Activated naive CD4-positive, alpha-beta T cell treated with anti-CD3 and anti-CD28 coated beads, Interleukin-2, amount 10 ng/mL, durations not matched to agents 7 days and 5 days (primary cell): Measurements from ENCODE around the gene MRPL36.

ENCODE experiments used
- CTCF ChIA-PET: fragments of 350-600 bp; sonication (Branson Sonifier 250); formaldehyde crosslinking; loops from one replicate; lab custom pipeline; 2021; ENCODE audit warnings: antibody characterized with exemption; lab: Charles Lee
- DNase-seq: peaks from one replicate; pipeline ENCODE4 v3.0.0-alpha.2; 2020
- H3K27ac Mint-ChIP-seq: one replicate; pipeline ENCODE4 v1.8.0; 2021; ENCODE audit warnings: mild to moderate bottlenecking, moderate library complexity, mixed read lengths
- H3K27me3 Mint-ChIP-seq: one replicate; pipeline ENCODE4 v1.8.0; 2021; ENCODE audit warnings: mild to moderate bottlenecking, mixed read lengths
- H3K36me3 Mint-ChIP-seq: one replicate; pipeline ENCODE4 v1.8.0; 2021; ENCODE audit warnings: mixed read lengths
- H3K4me1 Mint-ChIP-seq: one replicate; pipeline ENCODE4 v1.8.0; 2021; ENCODE audit warnings: mixed read lengths
- H3K4me3 Mint-ChIP-seq: one replicate; pipeline ENCODE4 v1.8.0; 2021; ENCODE audit warnings: mild to moderate bottlenecking, moderate library complexity, mixed read lengths
- H3K9me3 Mint-ChIP-seq: one replicate; pipeline ENCODE4 v1.8.0; 2021; ENCODE audit warnings: mixed read lengths

MRPL36 gene

DNA sequence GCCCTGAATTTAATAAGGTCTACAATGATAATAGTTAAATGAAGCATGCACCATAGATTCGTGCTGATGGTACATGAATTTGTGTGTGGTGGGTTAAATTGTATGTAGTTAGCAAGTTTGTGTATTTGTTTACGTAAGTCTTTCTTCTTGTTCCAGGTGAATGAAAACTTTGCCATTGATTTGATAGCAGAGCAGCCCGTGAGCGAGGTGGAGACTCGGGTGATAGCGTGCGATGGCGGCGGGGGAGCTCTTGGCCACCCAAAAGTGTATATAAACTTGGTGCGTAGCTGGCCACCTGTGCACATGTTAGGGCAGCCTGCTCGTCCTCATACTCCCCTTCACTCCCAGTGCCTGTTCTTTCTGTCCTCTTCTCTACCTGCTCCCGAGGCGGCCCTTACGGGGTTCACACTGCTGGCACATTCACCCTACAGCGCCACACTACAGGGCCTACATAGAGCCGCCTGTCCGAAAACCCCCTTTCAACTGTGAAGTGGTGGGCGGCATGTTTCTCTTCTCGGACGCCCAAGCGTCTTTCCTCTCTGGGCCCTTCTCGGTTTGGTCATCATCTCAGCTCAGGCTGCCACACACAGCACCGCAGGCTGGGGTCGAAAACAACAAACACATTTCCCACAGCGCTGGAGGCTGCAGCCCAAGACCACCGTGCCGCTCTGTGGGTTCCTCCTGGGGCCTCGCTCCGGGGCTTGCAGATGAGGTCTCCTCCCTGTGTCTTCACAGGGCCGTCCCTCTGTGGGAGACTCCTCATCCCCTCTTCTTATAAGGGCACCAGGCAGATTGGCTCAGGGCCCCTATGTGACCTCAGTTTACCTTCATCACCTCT is 14.8 kb upstream of the MRPL36 start:
- H3K27me3 Mint-ChIP-seq, result no peaks in the 10 kb centered on the region
- no peak for DNase-seq
- no peak overlapping the region for H3K4me3 Mint-ChIP-seq
- no peak overlapping the region for H3K27ac Mint-ChIP-seq
- H3K9me3 Mint-ChIP-seq, result no peaks in the 10 kb centered on the region
- no peaks in the 10 kb centered on the region for H3K4me1 Mint-ChIP-seq
- CTCF ChIA-PET, result no interaction called here
- peaks cover 54% of the 10 kb centered on the region for H3K36me3 Mint-ChIP-seq

DNA sequence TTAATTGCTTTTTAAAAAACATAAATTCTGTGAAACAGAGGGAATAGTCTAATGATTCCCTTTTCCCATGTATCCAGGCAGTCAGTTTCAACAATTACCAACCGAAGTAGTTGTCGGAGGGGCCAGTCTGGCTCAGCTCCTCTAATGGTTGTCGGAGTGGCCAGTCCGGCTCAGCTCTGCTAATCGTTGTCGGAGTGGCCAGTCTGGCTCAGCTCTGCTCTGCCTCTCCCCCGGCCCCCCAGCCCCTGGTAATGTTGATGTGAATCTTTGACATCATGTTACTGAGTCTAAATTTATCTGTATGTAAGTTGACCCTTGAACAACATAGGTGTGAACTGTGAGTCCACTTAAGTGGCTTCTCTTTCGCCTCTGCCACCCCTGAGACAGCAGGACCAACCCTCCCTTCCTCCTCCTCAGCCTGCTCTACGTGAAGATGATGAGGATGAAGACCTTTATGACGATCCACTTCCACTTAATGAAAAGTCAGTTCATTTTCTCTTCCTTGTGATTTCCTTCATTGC is 11.0 kb upstream of the MRPL36 start:
- DNase-seq, result no peak
- Mint-ChIP-seq H3K27ac (no peak overlapping the region), H3K36me3 (peaks cover 60% of the 10 kb centered on the region), H3K4me3 (no peak overlapping the region), H3K27me3 (no peaks in the 10 kb centered on the region), H3K9me3 (no peaks in the 10 kb centered on the region), H3K4me1 (peaks cover 5% of the 10 kb centered on the region)
- CTCF ChIA-PET, result no interaction called here

DNA sequence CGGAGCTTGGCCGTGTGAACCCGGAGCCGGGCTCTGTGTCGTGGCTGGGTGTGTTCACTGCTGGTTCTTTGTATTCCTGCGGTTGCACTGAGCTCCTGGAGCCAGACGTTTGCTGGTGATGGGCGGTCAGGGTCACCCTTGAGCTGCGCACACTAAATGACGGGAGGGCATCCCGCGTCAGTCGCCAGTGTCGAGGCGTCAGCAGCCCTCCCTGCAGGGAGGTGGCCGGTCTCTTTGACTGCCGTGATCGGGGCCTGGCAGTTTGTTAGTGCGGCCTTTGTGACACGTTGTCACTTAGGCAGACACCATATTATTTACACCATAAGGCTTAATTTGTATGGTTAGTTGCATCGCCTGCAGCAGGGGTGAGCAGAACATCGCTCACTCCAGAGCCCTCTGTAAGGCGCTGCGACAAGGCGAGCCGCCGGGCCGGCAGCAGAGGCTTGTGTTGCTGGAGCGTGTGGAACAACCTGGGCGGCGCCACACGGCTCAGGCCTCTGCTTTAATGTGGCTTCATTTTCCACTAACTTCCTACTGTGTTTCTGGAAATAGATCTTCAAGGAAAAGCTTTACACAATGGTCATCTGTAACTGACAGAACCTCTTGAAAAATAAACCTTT is 9.9 kb upstream of the MRPL36 start:
- Mint-ChIP-seq H3K9me3 (no peaks in the 10 kb centered on the region), H3K27me3 (no peaks in the 10 kb centered on the region), H3K27ac (no peak overlapping the region), H3K4me3 (no peak overlapping the region), H3K4me1 (peaks cover 5% of the 10 kb centered on the region), H3K36me3 (peaks cover 58% of the 10 kb centered on the region)
- CTCF ChIA-PET, result no interaction called here
- no peak for DNase-seq

DNA sequence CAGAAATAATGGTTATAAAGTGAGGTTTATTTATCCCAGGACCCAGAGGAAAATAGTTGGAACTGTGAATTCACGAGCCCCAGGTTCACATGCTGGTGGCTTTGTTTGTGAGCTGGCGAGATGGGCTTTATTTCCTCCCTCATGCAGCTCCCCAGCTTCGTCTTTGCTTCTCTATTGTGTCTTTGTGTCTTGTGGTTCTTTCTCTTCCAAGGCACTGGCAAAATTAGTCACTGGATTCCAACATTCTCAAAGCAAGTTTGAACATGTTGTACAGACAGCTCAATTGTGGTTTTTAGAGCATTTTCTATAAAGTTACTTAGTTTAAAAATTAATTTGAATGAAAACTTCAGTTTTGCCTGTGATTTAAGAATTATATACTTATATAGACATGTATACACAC is 8.8 kb upstream of the MRPL36 start:
- Mint-ChIP-seq H3K4me1 (peaks cover 13% of the 10 kb centered on the region), H3K27ac (no peak overlapping the region), H3K36me3 (peaks cover 59% of the 10 kb centered on the region), H3K9me3 (no peaks in the 10 kb centered on the region), H3K4me3 (no peak overlapping the region), H3K27me3 (no peaks in the 10 kb centered on the region)
- no peak for DNase-seq
- CTCF ChIA-PET, result interaction anchor here (0.7 to 1.1 kb wide), 2 partner anchors 45 to 71 kb away, joined by 3 to 4 read pairs; no protein-coding TSS in a partner anchor

DNA sequence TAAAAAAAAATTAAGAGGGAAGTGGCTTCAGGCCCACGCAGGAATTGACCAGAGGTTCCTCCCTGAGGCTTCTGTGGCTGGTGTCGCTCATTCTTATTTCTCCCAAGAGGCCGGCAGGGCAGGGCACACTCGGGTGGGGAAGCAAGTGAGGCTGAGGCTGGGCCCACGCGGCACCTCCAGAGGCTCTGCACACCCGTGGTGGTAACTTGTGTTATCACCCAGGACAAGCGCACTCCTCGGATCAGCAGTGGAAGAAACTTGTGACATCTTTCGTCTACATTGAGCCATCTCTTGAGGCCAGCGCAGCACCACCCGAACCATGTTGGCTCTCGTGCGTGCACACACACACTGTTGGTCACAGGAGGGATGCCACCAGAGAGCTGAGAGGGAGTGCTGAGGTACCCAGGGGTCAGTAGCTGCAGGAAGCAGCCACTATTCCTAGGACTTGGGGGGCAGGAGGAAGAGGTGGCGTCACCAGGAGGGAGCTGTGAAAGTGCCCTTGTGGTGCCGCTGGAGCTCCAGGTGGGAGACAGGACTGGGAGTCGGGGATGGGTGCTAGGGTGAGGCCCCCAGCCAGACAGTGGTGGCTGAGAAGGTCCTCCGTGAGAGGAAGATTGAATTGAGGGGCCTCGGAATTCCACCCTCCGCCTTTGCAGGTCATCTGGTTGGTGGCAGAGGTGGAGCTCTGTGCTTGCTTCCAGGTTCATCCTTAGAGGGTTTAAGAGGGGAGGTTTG is 8.0 kb upstream of the MRPL36 start:
- Mint-ChIP-seq H3K9me3 (no peaks in the 10 kb centered on the region), H3K4me3 (no peak overlapping the region), H3K4me1 (peaks cover 22% of the 10 kb centered on the region), H3K27me3 (no peaks in the 10 kb centered on the region), H3K36me3 (peaks cover 64% of the 10 kb centered on the region), H3K27ac (no peak overlapping the region)
- CTCF ChIA-PET, result interaction anchor here (0.7 to 1.1 kb wide), 2 partner anchors 44 to 70 kb away, joined by 3 to 4 read pairs; no protein-coding TSS in a partner anchor
- no peak for DNase-seq

DNA sequence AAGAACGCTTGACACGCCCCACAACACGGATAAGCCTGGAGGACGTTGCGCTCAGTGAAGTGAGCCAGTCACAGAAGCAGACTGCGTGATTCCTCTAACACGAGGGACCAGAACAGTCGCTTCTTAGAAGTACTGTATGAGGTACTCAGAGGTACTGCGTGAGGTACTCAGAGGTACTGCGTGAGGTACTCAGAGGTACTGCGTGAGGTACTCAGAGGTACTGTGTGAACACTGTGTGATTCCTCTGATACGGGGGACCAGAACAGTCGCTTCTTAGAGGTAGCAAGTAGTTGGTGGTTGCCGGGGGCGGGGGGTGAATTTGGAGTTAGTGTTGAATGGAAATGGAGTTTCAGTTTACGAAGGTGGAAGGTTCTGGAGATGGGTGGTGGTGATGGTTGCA is 7.3 kb upstream of the MRPL36 start:
- no peak overlapping the region for H3K4me3 Mint-ChIP-seq
- no peak for DNase-seq
- H3K9me3 Mint-ChIP-seq, result no peaks in the 10 kb centered on the region
- H3K4me1 Mint-ChIP-seq, result peaks cover 28% of the 10 kb centered on the region
- CTCF ChIA-PET, result no interaction called here
- no peak overlapping the region for H3K27ac Mint-ChIP-seq
- peaks cover 62% of the 10 kb centered on the region for H3K36me3 Mint-ChIP-seq
- no peaks in the 10 kb centered on the region for H3K27me3 Mint-ChIP-seq

DNA sequence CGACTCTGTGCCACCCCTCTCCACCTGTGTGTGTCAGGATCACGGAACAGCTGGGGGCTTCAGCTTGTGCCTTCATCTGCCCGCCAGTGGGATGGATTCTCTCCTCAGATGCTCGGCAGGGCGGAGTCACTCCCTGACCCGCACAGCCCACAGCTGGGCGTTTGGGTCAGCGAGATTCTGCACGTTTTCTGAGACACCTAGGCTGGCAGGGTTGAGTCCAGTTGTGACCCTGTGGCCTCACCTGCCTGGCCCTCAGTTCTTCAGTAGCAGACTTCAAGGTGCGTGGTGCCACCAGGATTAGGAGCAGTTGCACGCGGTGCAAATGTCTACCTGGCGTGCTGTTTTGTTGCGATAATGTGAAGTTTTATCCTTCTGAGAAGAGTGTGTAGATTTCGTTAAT is 6.6 kb upstream of the MRPL36 start:
- H3K27ac Mint-ChIP-seq, result no peak overlapping the region
- H3K27me3 Mint-ChIP-seq, result no peaks in the 10 kb centered on the region
- H3K4me1 Mint-ChIP-seq, result peaks cover 31% of the 10 kb centered on the region
- CTCF ChIA-PET, result no interaction called here
- DNase-seq, result no peak
- no peak overlapping the region for H3K4me3 Mint-ChIP-seq
- H3K36me3 Mint-ChIP-seq, result peaks cover 56% of the 10 kb centered on the region
- H3K9me3 Mint-ChIP-seq, result no peaks in the 10 kb centered on the region

DNA sequence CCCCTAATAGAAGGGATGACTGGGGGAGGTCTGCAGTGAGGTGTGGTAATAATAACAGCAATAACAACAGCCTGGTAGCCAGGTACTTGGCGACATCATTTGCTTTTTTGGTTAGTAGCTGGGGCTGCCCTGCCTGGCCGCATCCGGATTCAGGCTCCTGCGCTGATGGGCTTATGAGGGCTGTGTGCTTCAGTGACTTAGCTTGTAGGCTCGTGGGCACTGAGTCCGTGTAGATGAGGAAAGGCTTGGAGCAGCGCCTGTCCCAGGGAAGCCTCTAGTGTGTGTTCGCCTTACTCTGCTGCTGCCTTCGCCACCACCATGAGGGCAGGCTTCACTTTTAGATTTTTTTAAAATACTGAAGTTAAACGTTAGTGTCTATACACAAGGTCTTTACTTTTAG is 6.1 kb upstream of the MRPL36 start:
- H3K36me3 Mint-ChIP-seq, result peaks cover 52% of the 10 kb centered on the region
- H3K27ac Mint-ChIP-seq, result no peak overlapping the region

DNA sequence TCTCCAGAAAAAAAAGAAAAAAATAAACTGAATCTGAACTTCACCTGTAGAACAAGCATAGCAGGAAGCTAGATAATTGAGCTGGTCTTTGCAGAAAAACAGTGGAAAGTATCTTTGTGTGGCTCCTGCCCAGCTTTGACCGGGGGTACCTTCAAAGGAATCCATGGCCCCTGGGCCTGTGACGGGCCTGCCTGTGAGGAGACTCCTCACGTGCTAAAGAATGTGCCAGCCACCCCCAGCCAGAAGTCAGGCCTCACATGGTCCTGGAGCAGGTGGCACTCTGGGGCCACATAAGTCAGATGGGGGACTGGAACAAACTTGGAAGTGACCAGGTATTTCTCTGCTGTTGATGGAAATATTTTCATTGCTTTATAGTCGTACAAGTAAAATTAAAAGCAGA is 5.7 kb upstream of the MRPL36 start:
- DNase-seq, result no peak
- Mint-ChIP-seq H3K27ac (no peak overlapping the region), H3K9me3 (no peaks in the 10 kb centered on the region), H3K4me3 (no peak overlapping the region), H3K4me1 (peaks cover 33% of the 10 kb centered on the region), H3K27me3 (no peaks in the 10 kb centered on the region), H3K36me3 (peaks cover 49% of the 10 kb centered on the region)
- CTCF ChIA-PET, result no interaction called here

More for the DNA sequence above, 6.1 kb upstream of the MRPL36 start:
- Mint-ChIP-seq H3K27me3 (no peaks in the 10 kb centered on the region), H3K4me1 (peaks cover 31% of the 10 kb centered on the region), H3K9me3 (no peaks in the 10 kb centered on the region), H3K4me3 (no peak overlapping the region)
- no peak for DNase-seq
- CTCF ChIA-PET, result no interaction called here

DNA sequence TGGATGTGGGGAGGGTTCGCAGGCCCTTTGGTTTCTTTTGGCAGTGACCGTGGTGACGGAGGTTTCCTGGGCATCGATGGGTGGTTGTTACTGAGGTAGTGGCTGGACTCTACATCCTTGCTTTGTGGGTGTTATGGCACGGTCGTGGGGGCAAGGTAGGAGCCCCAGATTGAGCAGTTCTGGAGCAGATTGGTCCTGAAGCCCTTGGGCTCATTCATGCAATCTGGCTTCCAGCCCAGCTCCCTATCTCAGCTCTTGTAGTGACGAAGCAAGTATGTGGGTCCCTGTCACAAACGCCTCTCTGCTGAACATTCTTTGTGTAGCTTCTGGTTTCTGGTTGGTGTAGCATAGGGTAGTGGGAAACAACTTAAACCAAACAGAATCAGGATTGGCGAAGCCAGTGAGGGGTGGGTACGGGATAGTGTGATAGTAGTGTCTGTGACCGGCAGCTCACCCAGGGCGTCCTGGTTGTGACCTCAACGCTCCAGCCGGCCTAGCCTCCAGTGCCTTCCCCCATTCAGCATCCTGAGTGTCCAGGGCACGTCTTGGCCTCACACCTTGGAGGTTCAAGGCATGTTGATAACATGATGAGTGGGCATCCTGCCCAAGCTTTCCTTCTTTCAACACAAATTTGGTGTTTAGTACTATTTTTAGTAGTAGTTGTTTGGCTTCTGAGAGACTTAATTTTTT is 4.5 kb upstream of the MRPL36 start:
- CTCF ChIA-PET, result interaction anchor here (1.1 kb wide), 1 partner anchor 11 kb away, joined by 3 read pairs; no protein-coding TSS in a partner anchor
- Mint-ChIP-seq H3K27me3 (no peaks in the 10 kb centered on the region), H3K27ac (no peak overlapping the region), H3K4me3 (no peak overlapping the region), H3K4me1 (peaks cover 33% of the 10 kb centered on the region), H3K9me3 (no peaks in the 10 kb centered on the region), H3K36me3 (peaks cover 49% of the 10 kb centered on the region)
- DNase-seq, result no peak

DNA sequence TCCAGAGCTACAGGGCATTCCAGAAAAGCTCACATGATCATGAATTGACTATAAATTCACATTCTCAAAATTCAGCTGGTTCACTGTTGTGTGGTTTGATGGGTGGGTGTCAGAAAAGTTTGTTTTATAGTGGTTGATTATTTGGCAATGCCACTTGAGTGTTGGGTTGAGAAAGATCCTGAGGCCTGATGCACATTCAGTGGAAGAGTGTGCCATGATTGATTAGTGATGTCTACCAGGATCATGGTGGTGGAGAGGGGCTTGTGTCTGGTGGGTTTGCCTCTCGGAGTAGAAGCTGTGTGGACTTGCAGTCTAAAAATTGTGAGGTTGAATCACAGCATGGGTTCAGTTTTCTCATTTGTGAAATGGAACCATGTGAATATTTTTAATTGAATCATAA is 3.6 kb upstream of the MRPL36 start:
- peaks cover 39% of the 10 kb centered on the region for H3K4me1 Mint-ChIP-seq
- no peaks in the 10 kb centered on the region for H3K9me3 Mint-ChIP-seq
- no peak overlapping the region for H3K27ac Mint-ChIP-seq
- H3K36me3 Mint-ChIP-seq, result peaks cover 49% of the 10 kb centered on the region
- no peak for DNase-seq
- CTCF ChIA-PET, result interaction anchor here (1.1 to 1.7 kb wide), 2 partner anchors 10 to 40 kb away, joined by 3 to 5 read pairs; no protein-coding TSS in a partner anchor
- no peaks in the 10 kb centered on the region for H3K27me3 Mint-ChIP-seq
- peak overlapping the region; percentile 50 for H3K4me3 Mint-ChIP-seq

DNA sequence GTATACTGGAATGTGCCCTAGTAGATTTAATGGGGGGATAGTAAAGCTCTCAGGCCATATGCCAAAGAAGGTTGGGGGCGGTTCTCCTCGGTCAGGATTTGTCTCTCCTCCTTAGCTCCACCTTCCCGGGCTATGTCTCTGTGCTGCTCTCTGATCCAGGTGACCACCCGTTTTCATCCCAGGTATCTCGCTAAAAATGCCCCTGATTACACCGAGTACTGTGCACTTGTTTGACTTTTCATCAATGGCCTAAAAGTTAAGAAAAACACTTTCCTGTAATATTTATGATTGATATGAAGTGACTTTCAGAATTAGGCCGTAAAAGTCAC is 2.3 kb upstream of the MRPL36 start:
- H3K27ac Mint-ChIP-seq, result peak overlapping the region; percentile 99
- no peaks in the 10 kb centered on the region for H3K9me3 Mint-ChIP-seq
- CTCF ChIA-PET, result interaction anchor here (1.7 kb wide), 1 partner anchor 39 kb away, joined by 5 read pairs; no protein-coding TSS in a partner anchor
- H3K4me1 Mint-ChIP-seq, result peaks cover 44% of the 10 kb centered on the region
- peak overlapping the region; percentile 100 for H3K4me3 Mint-ChIP-seq
- no peak for DNase-seq
- peaks cover 49% of the 10 kb centered on the region for H3K36me3 Mint-ChIP-seq
- H3K27me3 Mint-ChIP-seq, result no peaks in the 10 kb centered on the region

DNA sequence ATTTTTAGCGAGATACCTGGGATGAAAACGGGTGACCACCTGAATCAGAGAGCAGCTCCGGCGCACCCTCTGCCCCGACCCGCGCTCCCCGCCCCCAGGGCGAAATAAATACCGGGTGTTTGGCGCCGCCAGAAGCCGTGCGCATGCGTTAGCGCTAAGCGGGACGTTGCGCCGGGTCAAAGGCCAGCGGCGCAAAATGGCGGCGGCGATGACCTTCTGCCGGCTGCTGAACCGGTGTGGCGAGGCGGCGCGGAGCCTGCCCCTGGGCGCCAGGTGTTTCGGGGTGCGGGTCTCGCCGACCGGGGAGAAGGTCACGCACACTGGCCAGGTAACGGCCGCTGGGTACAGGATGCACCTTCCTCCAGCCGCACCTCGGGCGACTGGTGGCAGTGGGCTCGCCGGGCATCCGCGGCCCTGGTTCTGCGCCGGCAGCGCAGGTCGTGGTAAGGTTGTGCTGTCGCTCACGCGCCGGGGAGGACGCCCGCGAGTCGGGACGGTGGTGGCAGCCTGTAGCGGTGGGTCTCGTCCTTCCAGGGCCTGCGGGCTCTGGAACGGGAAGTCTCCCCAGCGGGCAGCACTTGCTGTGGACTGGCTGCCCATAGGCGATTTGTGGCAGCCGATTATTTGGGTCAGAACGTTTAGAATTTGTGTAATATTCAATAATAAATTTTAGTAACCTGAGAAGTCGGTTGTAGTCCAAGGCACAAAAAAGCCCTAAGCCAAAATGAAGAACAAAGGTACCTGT is 1.8 kb upstream of the MRPL36 start, which contains the start of gene NDUFS6:
Gene NDUFS6, plus strand, starts transcription at position 186 of the 745 bp plus-strand sequence. Its CDS starts 11 bp downstream, at position 197.
- peak within 1 kb of the TSS; percentile 99 for H3K27ac Mint-ChIP-seq
- H3K9me3 Mint-ChIP-seq, result no peaks in the 10 kb centered on the region
- peaks cover 46% of the 10 kb centered on the region for H3K4me1 Mint-ChIP-seq
- H3K27me3 Mint-ChIP-seq, result no peaks in the 10 kb centered on the region
- DNase-seq, result peak; percentile 85
- peak within 1 kb of the TSS; percentile 100 for H3K4me3 Mint-ChIP-seq
- CTCF ChIA-PET, result interaction anchor here (1.7 kb wide), 1 partner anchor 38 kb away, joined by 5 read pairs; no protein-coding TSS in a partner anchor
- peaks cover 48% of the 10 kb centered on the region for H3K36me3 Mint-ChIP-seq
